K562 (cell line): ENCODE results near the gene POLE2. TPM values are rescaled to one million over a fixed set of nuclear protein-coding genes. Genes with fewer than 3 reads are reported as not detected.

ENCODE experiments used
- EP400 ChIP-seq: fragments of 450-650 bp; IDR thresholded peaks from 2 replicates; pipeline ENCODE4 v1.6.1; 2017; ENCODE audit warnings: antibody characterized with exemption, mild to moderate bottlenecking, moderate library complexity
- KLF10 ChIP-seq: fragments of 250-450 bp; sonication (Bioruptor Pico); IDR thresholded peaks from 2 replicates; pipeline ENCODE4 v1.6.1; 2021; ENCODE audit warnings: matching md5 sums
- MGA ChIP-seq: fragments of 450-650 bp; IDR thresholded peaks from 2 replicates; pipeline ENCODE4 v1.6.1; 2016; ENCODE audit warnings: mild to moderate bottlenecking, moderate library complexity
- NELFE ChIP-seq: IDR thresholded peaks from 2 replicates; pipeline ENCODE4 v1.6.1; 2011; ENCODE audit warnings: mild to moderate bottlenecking; ENCODE audit not compliant: insufficient read depth, insufficient read length
- polyA plus RNA-seq, 8 experiments: library from polyadenylated mRNA; depleted of rRNA in 4 of 8; stranded (reverse) in 5 of 8; unstranded in 3 of 8; fragments of >200 nt; fragmentation: Nextera tagmentation in 2 of 8; fragmentation: Illumina TruSeq in 1 of 8; extraction: Ambion mirVana in 2 of 8; extraction: Trizol in 1 of 8; gene quantifications; 2 replicates each; pipeline versions ENCODE4 v1.2.1 to v1.2.3, GENCODE V29; 2011 to 2014; ENCODE audit warnings: inconsistent platforms in 1 of 8, missing spikeins in 1 of 8
- total RNA-seq, 7 experiments: library from RNA; depleted of rRNA in 6 of 7; stranded (reverse); fragments of >200 nt in 6 of 7; fragmentation: Illumina TruSeq in 2 of 7; extraction: Trizol in 2 of 7; gene quantifications; 2 replicates each; pipeline versions ENCODE4 v1.2.1 to v1.2.3, GENCODE V29; 2011 to 2021; ENCODE audit warnings: low replicate concordance in 1 of 7
- TF ChIP-seq, protein P1 (sequence below), 2 experiments: fragments of 450-650 bp; formaldehyde crosslinking in 1 of 2; IDR thresholded peaks; 2 replicates each; pipeline versions ENCODE4 v1.4.0 to v1.6.1; 2014 to 2020; ENCODE audit warnings: mild to moderate bottlenecking in 2 of 2, borderline replicate concordance in 1 of 2, low read depth in 1 of 2

POLE2 gene
- total and polyA plus RNA-seq, 9 of the 15 experiments (the other 6 are each of a cell fraction or from before 2014, with no cell fraction given): 30.7 to 78.4 (median 55.4) TPM

GRCh38 chr14:49634547-49635334 lies 53.3 kb downstream of the POLE2 start, which contains the start of gene DNAAF2 (continued):
- TF ChIP-seq, protein P1, sequence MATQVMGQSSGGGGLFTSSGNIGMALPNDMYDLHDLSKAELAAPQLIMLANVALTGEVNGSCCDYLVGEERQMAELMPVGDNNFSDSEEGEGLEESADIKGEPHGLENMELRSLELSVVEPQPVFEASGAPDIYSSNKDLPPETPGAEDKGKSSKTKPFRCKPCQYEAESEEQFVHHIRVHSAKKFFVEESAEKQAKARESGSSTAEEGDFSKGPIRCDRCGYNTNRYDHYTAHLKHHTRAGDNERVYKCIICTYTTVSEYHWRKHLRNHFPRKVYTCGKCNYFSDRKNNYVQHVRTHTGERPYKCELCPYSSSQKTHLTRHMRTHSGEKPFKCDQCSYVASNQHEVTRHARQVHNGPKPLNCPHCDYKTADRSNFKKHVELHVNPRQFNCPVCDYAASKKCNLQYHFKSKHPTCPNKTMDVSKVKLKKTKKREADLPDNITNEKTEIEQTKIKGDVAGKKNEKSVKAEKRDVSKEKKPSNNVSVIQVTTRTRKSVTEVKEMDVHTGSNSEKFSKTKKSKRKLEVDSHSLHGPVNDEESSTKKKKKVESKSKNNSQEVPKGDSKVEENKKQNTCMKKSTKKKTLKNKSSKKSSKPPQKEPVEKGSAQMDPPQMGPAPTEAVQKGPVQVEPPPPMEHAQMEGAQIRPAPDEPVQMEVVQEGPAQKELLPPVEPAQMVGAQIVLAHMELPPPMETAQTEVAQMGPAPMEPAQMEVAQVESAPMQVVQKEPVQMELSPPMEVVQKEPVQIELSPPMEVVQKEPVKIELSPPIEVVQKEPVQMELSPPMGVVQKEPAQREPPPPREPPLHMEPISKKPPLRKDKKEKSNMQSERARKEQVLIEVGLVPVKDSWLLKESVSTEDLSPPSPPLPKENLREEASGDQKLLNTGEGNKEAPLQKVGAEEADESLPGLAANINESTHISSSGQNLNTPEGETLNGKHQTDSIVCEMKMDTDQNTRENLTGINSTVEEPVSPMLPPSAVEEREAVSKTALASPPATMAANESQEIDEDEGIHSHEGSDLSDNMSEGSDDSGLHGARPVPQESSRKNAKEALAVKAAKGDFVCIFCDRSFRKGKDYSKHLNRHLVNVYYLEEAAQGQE (IDR thresholded peaks at IDR 0.05; ENCODE audit: borderline replicate concordance): no peak
- TF ChIP-seq, protein P1 (CRISPR knock-in tag; IDR thresholded peaks at IDR 0.05; ENCODE audit: low read depth): no peak
- TF ChIP-seq KLF10 (no peak), MGA (peak; percentile 84), EP400 (peak; percentile 41), NELFE (no peak)
